ENCODE measurements around the gene NAA80. TPM values are rescaled to one million over a fixed set of nuclear protein-coding genes. Genes with fewer than 3 reads are reported as not detected.

The NAA80 gene
- polyA plus RNA-seq, 1 donor from 2014 or later: 4.6 TPM

- no peaks in the 10 kb centered on the region for H3K27me3 ChIP-seq (ENCODE audit: insufficient read depth, low read depth, low read length)
- H3K27ac ChIP-seq (ENCODE audit: low read length): no peak overlapping the region
- H3F3A ChIP-seq (ENCODE audit: insufficient read depth, low read length, poor library complexity, severe bottlenecking): no peaks in the 10 kb centered on the region
- TF ChIP-seq, protein P1, sequence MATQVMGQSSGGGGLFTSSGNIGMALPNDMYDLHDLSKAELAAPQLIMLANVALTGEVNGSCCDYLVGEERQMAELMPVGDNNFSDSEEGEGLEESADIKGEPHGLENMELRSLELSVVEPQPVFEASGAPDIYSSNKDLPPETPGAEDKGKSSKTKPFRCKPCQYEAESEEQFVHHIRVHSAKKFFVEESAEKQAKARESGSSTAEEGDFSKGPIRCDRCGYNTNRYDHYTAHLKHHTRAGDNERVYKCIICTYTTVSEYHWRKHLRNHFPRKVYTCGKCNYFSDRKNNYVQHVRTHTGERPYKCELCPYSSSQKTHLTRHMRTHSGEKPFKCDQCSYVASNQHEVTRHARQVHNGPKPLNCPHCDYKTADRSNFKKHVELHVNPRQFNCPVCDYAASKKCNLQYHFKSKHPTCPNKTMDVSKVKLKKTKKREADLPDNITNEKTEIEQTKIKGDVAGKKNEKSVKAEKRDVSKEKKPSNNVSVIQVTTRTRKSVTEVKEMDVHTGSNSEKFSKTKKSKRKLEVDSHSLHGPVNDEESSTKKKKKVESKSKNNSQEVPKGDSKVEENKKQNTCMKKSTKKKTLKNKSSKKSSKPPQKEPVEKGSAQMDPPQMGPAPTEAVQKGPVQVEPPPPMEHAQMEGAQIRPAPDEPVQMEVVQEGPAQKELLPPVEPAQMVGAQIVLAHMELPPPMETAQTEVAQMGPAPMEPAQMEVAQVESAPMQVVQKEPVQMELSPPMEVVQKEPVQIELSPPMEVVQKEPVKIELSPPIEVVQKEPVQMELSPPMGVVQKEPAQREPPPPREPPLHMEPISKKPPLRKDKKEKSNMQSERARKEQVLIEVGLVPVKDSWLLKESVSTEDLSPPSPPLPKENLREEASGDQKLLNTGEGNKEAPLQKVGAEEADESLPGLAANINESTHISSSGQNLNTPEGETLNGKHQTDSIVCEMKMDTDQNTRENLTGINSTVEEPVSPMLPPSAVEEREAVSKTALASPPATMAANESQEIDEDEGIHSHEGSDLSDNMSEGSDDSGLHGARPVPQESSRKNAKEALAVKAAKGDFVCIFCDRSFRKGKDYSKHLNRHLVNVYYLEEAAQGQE (IDR thresholded peaks at IDR 0.05; ENCODE audit: borderline replicate concordance): no peak
- TF ChIP-seq SMC3 (conservative IDR thresholded peaks at IDR 0.05; ENCODE audit: poor library complexity): no peak
- TF ChIP-seq MXI1 (conservative IDR thresholded peaks at IDR 0.05; ENCODE audit: poor library complexity, severe bottlenecking): no peak
- no peak for TF ChIP-seq POLR2AphosphoS5 (IDR thresholded peaks at IDR 0.05)
- TF ChIP-seq CTCF (IDR thresholded peaks at IDR 0.05; ENCODE audit: poor library complexity, severe bottlenecking): no peak
- no peak for TF ChIP-seq EZH2 (IDR thresholded peaks at IDR 0.05; ENCODE audit: borderline replicate concordance, insufficient read depth, low read length, poor library complexity, severe bottlenecking)
- TF ChIP-seq TAF1 (IDR thresholded peaks at IDR 0.05; ENCODE audit: low read depth): no peak
- no peak for TF ChIP-seq EP300 (conservative IDR thresholded peaks at IDR 0.05; ENCODE audit: poor library complexity, severe bottlenecking)
- no peak for TF ChIP-seq RAD21 (conservative IDR thresholded peaks at IDR 0.05)
- peaks cover 23% of the 10 kb centered on the region for H3K79me2 ChIP-seq (replicated peaks; ENCODE audit: insufficient read depth, low read length)
- peak overlapping the region; percentile 93 for H3K4me3 ChIP-seq (ENCODE audit: low read length)
- H3K9me2 ChIP-seq (ENCODE audit: insufficient read depth, low read length): no peaks in the 10 kb centered on the region
- H3K36me3 ChIP-seq (ENCODE audit: insufficient read depth, low read length): no peaks in the 10 kb centered on the region
- no peak overlapping the region for H3K4me2 ChIP-seq (ENCODE audit: low read length)
- H3K9ac ChIP-seq (ENCODE audit: low read length): no peak overlapping the region
- H2AFZ ChIP-seq (ENCODE audit: low read depth, low read length): no peak overlapping the region
- H3K9me3 ChIP-seq (ENCODE audit: low read length): no peaks in the 10 kb centered on the region
- H4K20me1 ChIP-seq (ENCODE audit: insufficient read depth): no peaks in the 10 kb centered on the region
These were observed 20.1 kb upstream of the NAA80 start for GRCh38 chr3:50319181-50319893.

DNA sequence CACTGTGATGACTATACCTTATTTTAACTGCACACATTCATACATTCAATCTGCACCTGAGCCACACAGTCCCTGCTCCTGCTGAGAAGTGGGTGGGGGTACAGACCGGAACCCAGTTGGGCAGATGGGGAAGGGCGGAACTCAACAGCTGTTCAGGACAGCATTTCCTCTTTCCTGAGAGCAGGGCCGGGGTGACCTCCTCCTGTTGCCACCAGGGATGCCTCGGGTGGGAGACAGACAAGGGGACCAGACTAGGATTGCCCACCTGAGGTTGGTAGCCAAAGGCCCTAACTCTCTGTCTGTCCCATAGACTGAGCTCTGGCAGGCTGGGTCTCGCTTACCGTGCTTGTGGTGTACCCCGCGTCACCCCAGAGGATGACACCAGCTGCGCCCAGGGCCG is 19.4 kb upstream of the NAA80 start:
- no peaks in the 10 kb centered on the region for H3K27me3 ChIP-seq (ENCODE audit: insufficient read depth, low read depth, low read length)
- H4K20me1 ChIP-seq (ENCODE audit: insufficient read depth): no peaks in the 10 kb centered on the region
- H3F3A ChIP-seq (ENCODE audit: insufficient read depth, low read length, poor library complexity, severe bottlenecking): no peaks in the 10 kb centered on the region
- H2AFZ ChIP-seq (ENCODE audit: low read depth, low read length): no peak overlapping the region
- H3K4me2 ChIP-seq (ENCODE audit: low read length): no peak overlapping the region
- no peaks in the 10 kb centered on the region for H3K9me2 ChIP-seq (ENCODE audit: insufficient read depth, low read length)
- no peak for TF ChIP-seq TAF1 (IDR thresholded peaks at IDR 0.05; ENCODE audit: low read depth)
- TF ChIP-seq SMC3 (conservative IDR thresholded peaks at IDR 0.05; ENCODE audit: poor library complexity): no peak
- TF ChIP-seq, protein P1 (IDR thresholded peaks at IDR 0.05; ENCODE audit: borderline replicate concordance): no peak
- no peak for TF ChIP-seq POLR2AphosphoS5 (IDR thresholded peaks at IDR 0.05)
- no peak for TF ChIP-seq EP300 (conservative IDR thresholded peaks at IDR 0.05; ENCODE audit: poor library complexity, severe bottlenecking)
- no peak for TF ChIP-seq CTCF (IDR thresholded peaks at IDR 0.05; ENCODE audit: poor library complexity, severe bottlenecking)
- no peak for TF ChIP-seq EZH2 (IDR thresholded peaks at IDR 0.05; ENCODE audit: borderline replicate concordance, insufficient read depth, low read length, poor library complexity, severe bottlenecking)
- no peak for TF ChIP-seq RAD21 (conservative IDR thresholded peaks at IDR 0.05)
- no peak for TF ChIP-seq MXI1 (conservative IDR thresholded peaks at IDR 0.05; ENCODE audit: poor library complexity, severe bottlenecking)
- H3K79me2 ChIP-seq (replicated peaks; ENCODE audit: insufficient read depth, low read length): peaks cover 23% of the 10 kb centered on the region
- H3K9ac ChIP-seq (ENCODE audit: low read length): no peak overlapping the region
- H3K27ac ChIP-seq (ENCODE audit: low read length): no peak overlapping the region
- no peaks in the 10 kb centered on the region for H3K36me3 ChIP-seq (ENCODE audit: insufficient read depth, low read length)
- no peaks in the 10 kb centered on the region for H3K9me3 ChIP-seq (ENCODE audit: low read length)
- H3K4me3 ChIP-seq (ENCODE audit: low read length): peak overlapping the region; percentile 93

Data from neural cell (in vitro differentiated cells).